HG02623 (cell line): ENCODE measurements around the gene NDUFS5.
"Not testable (repeated sequence)": the region's sequence is repeated elsewhere in the genome, so short reads cannot be mapped to it uniquely, and the experiment has no call there.

Experiments used
- ATAC-seq: cut with Tn5 transposase; IDR thresholded peaks from one replicate; pipeline ENCODE4 v1.9.1; 2021; ENCODE audit warnings: moderate library complexity; ENCODE audit not compliant: unreplicated experiment

Gene NDUFS5

GRCh38 chr1:39061951-39062350 is 35.8 kb downstream of the NDUFS5 start:
- no peak for ATAC-seq

GRCh38 chr1:39063191-39063590 is 37.0 kb downstream of the NDUFS5 start:
- no peak for ATAC-seq

- ATAC-seq = no peak
Measured at GRCh38 chr1:39063775-39064174, 37.6 kb downstream of the NDUFS5 start.

- no peak for ATAC-seq
Measured at GRCh38 chr1:39065542-39065941, 39.4 kb downstream of the NDUFS5 start.

- ATAC-seq = not testable (repeated sequence)
Measured at GRCh38 chr1:39068227-39068626, 42.1 kb downstream of the NDUFS5 start.

- ATAC-seq = not testable (repeated sequence)
Measured at GRCh38 chr1:39071557-39071956, 45.4 kb downstream of the NDUFS5 start.

- ATAC-seq = no peak
Measured at GRCh38 chr1:39076127-39076798, 50.1 kb downstream of the NDUFS5 start.

GRCh38 chr1:39076799-39077148 is 50.6 kb downstream of the NDUFS5 start:
- ATAC-seq = no peak

- no peak for ATAC-seq
Measured at GRCh38 chr1:39080269-39080826, 54.2 kb downstream of the NDUFS5 start.

GRCh38 chr1:39080831-39081270 is 54.7 kb downstream of the NDUFS5 start:
- no peak for ATAC-seq

- no peak for ATAC-seq
Measured at GRCh38 chr1:39081271-39082009, 55.3 kb downstream of the NDUFS5 start.

GRCh38 chr1:39082010-39082799 is 56.1 kb downstream of the NDUFS5 start:
- no peak for ATAC-seq

GRCh38 chr1:39082811-39083576 is 56.8 kb downstream of the NDUFS5 start:
- ATAC-seq = no peak

GRCh38 chr1:39084191-39084590 is 58.0 kb downstream of the NDUFS5 start:
- ATAC-seq = no peak
